ENCODE results near the gene C11orf65. TPM values are rescaled to one million over a fixed set of nuclear protein-coding genes. Genes with fewer than 3 reads are reported as not detected.
"Not testable (repeated sequence)": the region's sequence is repeated elsewhere in the genome, so short reads cannot be mapped to it uniquely, and the experiment has no call there.

C11orf65 gene
- polyA plus RNA-seq, 4 donors, result 0.66 to 3.9 (median 2.6) TPM

GRCh38 chr11:108474664-108475463 lies 7.5 kb upstream of the C11orf65 start:
- no peak for DNase-seq (ENCODE audit: low read depth in 4 of 4, low spot score in 3 of 4)

GRCh38 chr11:108472681-108473080 lies 5.4 kb upstream of the C11orf65 start:
- no peak for DNase-seq (ENCODE audit: low read depth in 4 of 4, low spot score in 3 of 4)

GRCh38 chr11:108468478-108468864 lies 1.1 kb upstream of the C11orf65 start:
- no peak for DNase-seq (ENCODE audit: low read depth in 4 of 4, low spot score in 3 of 4)

GRCh38 chr11:108466405-108466804 lies 924 bp downstream of the C11orf65 start:
- peak in 1 of 4 donors; percentile 5 for DNase-seq (ENCODE audit: low read depth in 4 of 4, low spot score in 3 of 4)

GRCh38 chr11:108453207-108453835 lies 14.0 kb downstream of the C11orf65 start:
- DNase-seq (ENCODE audit: low read depth in 4 of 4, low spot score in 3 of 4), result no peak

- DNase-seq (ENCODE audit: low read depth in 4 of 4, low spot score in 3 of 4), result not testable (repeated sequence)
Observed at GRCh38 chr11:108441445-108441844, 25.9 kb downstream of the C11orf65 start.

- no peak for DNase-seq (ENCODE audit: low read depth in 4 of 4, low spot score in 3 of 4)
Observed at GRCh38 chr11:108436594-108436993, 30.7 kb downstream of the C11orf65 start.

GRCh38 chr11:108435066-108435465 lies 32.3 kb downstream of the C11orf65 start:
- no peak for DNase-seq (ENCODE audit: low read depth in 4 of 4, low spot score in 3 of 4)

- DNase-seq (ENCODE audit: low read depth in 4 of 4, low spot score in 3 of 4), result no peak
Observed at GRCh38 chr11:108432783-108433182, 34.5 kb downstream of the C11orf65 start.

GRCh38 chr11:108431997-108432396 lies 35.3 kb downstream of the C11orf65 start:
- DNase-seq (ENCODE audit: low read depth in 4 of 4, low spot score in 3 of 4), result no peak

GRCh38 chr11:108431370-108431769 lies 36.0 kb downstream of the C11orf65 start:
- no peak for DNase-seq (ENCODE audit: low read depth in 4 of 4, low spot score in 3 of 4)

- DNase-seq (ENCODE audit: low read depth in 4 of 4, low spot score in 3 of 4), result not testable (repeated sequence)
Observed at GRCh38 chr11:108417551-108417950, 49.8 kb downstream of the C11orf65 start.

- no peak for DNase-seq (ENCODE audit: low read depth in 4 of 4, low spot score in 3 of 4)
Observed at GRCh38 chr11:108414958-108415357, 52.4 kb downstream of the C11orf65 start.

- no peak for DNase-seq (ENCODE audit: low read depth in 4 of 4, low spot score in 3 of 4)
Observed at GRCh38 chr11:108405706-108406105, 61.6 kb downstream of the C11orf65 start.

GRCh38 chr11:108403052-108403451 lies 64.3 kb downstream of the C11orf65 start:
- DNase-seq (ENCODE audit: low read depth in 4 of 4, low spot score in 3 of 4), result no peak

- no peak for DNase-seq (ENCODE audit: low read depth in 4 of 4, low spot score in 3 of 4)
Observed at GRCh38 chr11:108402241-108402640, 65.1 kb downstream of the C11orf65 start.

- DNase-seq (ENCODE audit: low read depth in 4 of 4, low spot score in 3 of 4), result no peak
Observed at GRCh38 chr11:108398439-108398838, 68.9 kb downstream of the C11orf65 start.

GRCh38 chr11:108396672-108397071 lies 70.7 kb downstream of the C11orf65 start:
- not testable (repeated sequence) for DNase-seq (ENCODE audit: low read depth in 4 of 4, low spot score in 3 of 4)

GRCh38 chr11:108394744-108395284 lies 72.5 kb downstream of the C11orf65 start:
- no peak for DNase-seq (ENCODE audit: low read depth in 4 of 4, low spot score in 3 of 4)

- DNase-seq (ENCODE audit: low read depth in 4 of 4, low spot score in 3 of 4), result no peak
Observed at GRCh38 chr11:108393046-108393445, 74.3 kb downstream of the C11orf65 start.

GRCh38 chr11:108392353-108392752 lies 75.0 kb downstream of the C11orf65 start:
- no peak for DNase-seq (ENCODE audit: low read depth in 4 of 4, low spot score in 3 of 4)

GRCh38 chr11:108388576-108388975 lies 78.8 kb downstream of the C11orf65 start:
- no peak for DNase-seq (ENCODE audit: low read depth in 4 of 4, low spot score in 3 of 4)
